H9 (cell line): Measurements from ENCODE around the gene ELF2. TPM values are rescaled to one million over a fixed set of nuclear protein-coding genes. Genes with fewer than 3 reads are reported as not detected.

Experiments used
- DNase-seq: peaks from one replicate; pipeline ENCODE4 v3.0.0-alpha.2; 2017
- H2AFZ ChIP-seq: one replicate; pipeline ENCODE4 v1.6.1; 2013; ENCODE audit warnings: mild to moderate bottlenecking, low read length, control low read depth, moderate library complexity
- H2AK5ac ChIP-seq: 2 replicates; pipeline ENCODE4 v1.6.1; 2013; ENCODE audit warnings: low read length, control low read depth, mixed read lengths; ENCODE audit not compliant: insufficient read length
- H2BK120ac ChIP-seq: one replicate; pipeline ENCODE4 v1.6.1; 2013; ENCODE audit warnings: low read depth, mild to moderate bottlenecking, low read length, control low read depth, inconsistent platforms; ENCODE audit not compliant: poor library complexity, severe bottlenecking
- H2BK12ac ChIP-seq: 2 replicates; pipeline ENCODE4 v1.6.1; 2013; ENCODE audit warnings: low read length, control low read depth, mixed read lengths, low read depth; ENCODE audit not compliant: insufficient read length
- H2BK15ac ChIP-seq: 2 replicates; pipeline ENCODE4 v1.6.1; 2013; ENCODE audit warnings: low read depth, low read length, control low read depth
- H2BK20ac ChIP-seq: one replicate; pipeline ENCODE4 v1.6.1; 2013; ENCODE audit warnings: low read depth, mild to moderate bottlenecking, low read length, control low read depth, inconsistent platforms; ENCODE audit not compliant: poor library complexity, severe bottlenecking
- H2BK5ac ChIP-seq: 2 replicates; pipeline ENCODE4 v1.6.1; 2013; ENCODE audit warnings: low read length, control low read depth, mixed read lengths; ENCODE audit not compliant: insufficient read length
- H3K14ac ChIP-seq: 2 replicates; pipeline ENCODE4 v1.6.1; 2013; ENCODE audit warnings: low read length, control low read depth; ENCODE audit not compliant: insufficient read depth
- H3K18ac ChIP-seq: 2 replicates; pipeline ENCODE4 v1.6.1; 2013; ENCODE audit warnings: low read depth, mild to moderate bottlenecking, mixed read lengths, low read length, control low read depth; ENCODE audit not compliant: insufficient read length
- H3K23ac ChIP-seq: 2 replicates; pipeline ENCODE4 v1.6.1; 2013; ENCODE audit warnings: low read length, control low read depth, mixed read lengths, low read depth; ENCODE audit not compliant: insufficient read length
- H3K23me2 ChIP-seq: 2 replicates; pipeline ENCODE4 v1.6.1; 2013; ENCODE audit warnings: low read depth, mild to moderate bottlenecking, mixed read lengths, low read length, control low read depth; ENCODE audit not compliant: insufficient read length, poor library complexity, severe bottlenecking
- H3K27ac ChIP-seq: 2 replicates; pipeline ENCODE4 v1.5.1; 2013; ENCODE audit warnings: low read length, control low read depth, mixed read lengths, low read depth; ENCODE audit not compliant: insufficient read length
- H3K27me3 ChIP-seq: 2 replicates; pipeline ENCODE4 v1.6.1; 2013; ENCODE audit warnings: low read length, control low read depth, inconsistent platforms; ENCODE audit not compliant: insufficient read depth
- H3K4ac ChIP-seq: 2 replicates; pipeline ENCODE4 v1.6.1; 2013; ENCODE audit warnings: low read depth, mild to moderate bottlenecking, control low read depth, inconsistent platforms, low read length, moderate library complexity
- H3K4me1 ChIP-seq: 2 replicates; pipeline ENCODE4 v1.6.1; 2013; ENCODE audit warnings: low read length, control low read depth, inconsistent platforms; ENCODE audit not compliant: insufficient read depth
- H3K4me2 ChIP-seq: 2 replicates; pipeline ENCODE4 v1.6.1; 2013; ENCODE audit warnings: low read length, control low read depth, mixed read lengths; ENCODE audit not compliant: insufficient read length, insufficient read depth
- H3K56ac ChIP-seq: 2 replicates; pipeline ENCODE4 v1.6.1; 2013; ENCODE audit warnings: low read depth, mild to moderate bottlenecking, mixed read lengths, low read length, control low read depth; ENCODE audit not compliant: insufficient read length
- H3K79me1 ChIP-seq: 2 replicates; pipeline ENCODE4 v1.6.1; 2013; ENCODE audit warnings: low read depth, mild to moderate bottlenecking, moderate library complexity, low read length, control low read depth, inconsistent platforms; ENCODE audit not compliant: insufficient read depth, poor library complexity, severe bottlenecking
- H3K79me2 ChIP-seq: 2 replicates; pipeline ENCODE4 v1.6.1; 2013; ENCODE audit warnings: low read length, control low read depth, inconsistent platforms; ENCODE audit not compliant: insufficient read depth
- H3K9ac ChIP-seq: 2 replicates; pipeline ENCODE4 v1.6.1; 2013; ENCODE audit warnings: low read length, control low read depth, mixed read lengths; ENCODE audit not compliant: insufficient read length; ENCODE audit errors: extremely low read depth
- H3K9me3 ChIP-seq: one replicate; pipeline ENCODE4 v1.6.1; 2013; ENCODE audit warnings: low read depth, low read length, inconsistent platforms; ENCODE audit not compliant: control insufficient read depth
- H3T11ph ChIP-seq: one replicate; pipeline ENCODE4 v1.6.1; 2013; ENCODE audit warnings: mild to moderate bottlenecking, low read length, control low read depth, inconsistent platforms
- H4K20me1 ChIP-seq: one replicate; pipeline ENCODE4 v1.6.1; 2013; ENCODE audit not compliant: control insufficient read depth, insufficient read length, insufficient read depth
- H4K5ac ChIP-seq: 2 replicates; pipeline ENCODE4 v1.6.1; 2013; ENCODE audit warnings: low read depth, mild to moderate bottlenecking, mixed read lengths, low read length, control low read depth; ENCODE audit not compliant: insufficient read length
- H4K8ac ChIP-seq: replicated peaks from 2 replicates; pipeline ENCODE4 v1.6.1; 2013; ENCODE audit warnings: low read length, control low read depth, mixed read lengths, low read depth; ENCODE audit not compliant: insufficient read length
- H4K91ac ChIP-seq: 2 replicates; pipeline ENCODE4 v1.6.1; 2013; ENCODE audit warnings: low read depth, mild to moderate bottlenecking, moderate library complexity, mixed read lengths, low read length, control low read depth; ENCODE audit not compliant: insufficient read length
- H3K27ac Mint-ChIP-seq, 3 experiments: 2 replicates in 2 of 3; 3 replicates in 1 of 3; pipeline ENCODE4 v1.8.0; 2020 to 2021; ENCODE audit warnings: mixed read lengths in 3 of 3, mild to moderate bottlenecking in 1 of 3, moderate library complexity in 1 of 3
- H3K27me3 Mint-ChIP-seq: 2 replicates; pipeline ENCODE4 v1.8.0; 2021; ENCODE audit warnings: low read depth, mild to moderate bottlenecking, moderate library complexity, mixed read lengths
- H3K36me3 Mint-ChIP-seq, 3 experiments: 2 replicates in 2 of 3; 3 replicates in 1 of 3; pipeline ENCODE4 v1.8.0; 2020 to 2021; ENCODE audit warnings: low read depth in 3 of 3, mixed read lengths in 3 of 3; ENCODE audit not compliant: insufficient read depth in 1 of 3
- H3K4me1 Mint-ChIP-seq, 2 experiments: 2 replicates each; pipeline ENCODE4 v1.8.0; 2020; ENCODE audit warnings: mixed read lengths in 2 of 2
- H3K4me3 Mint-ChIP-seq, 2 experiments: 2 replicates in 1 of 2; 3 replicates in 1 of 2; pipeline ENCODE4 v1.8.0; 2020 to 2021; ENCODE audit warnings: mild to moderate bottlenecking in 2 of 2, mixed read lengths in 2 of 2, moderate library complexity in 1 of 2
- H3K9me3 Mint-ChIP-seq, 2 experiments: 2 replicates in 1 of 2; 3 replicates in 1 of 2; pipeline ENCODE4 v1.8.0; 2020; ENCODE audit warnings: mild to moderate bottlenecking in 2 of 2, mixed read lengths in 2 of 2, moderate library complexity in 1 of 2
- WGBS: extraction: QIAGEN DNeasy Blood & Tissue Kit; methylation state at CpG from one replicate; pipeline ENCODE4 v1.1.7; 2013; ENCODE audit warnings: missing lambda C conversion rate, low lambda C conversion rate, mixed read lengths; ENCODE audit not compliant: insufficient read length; ENCODE audit errors: extremely low coverage; 5-methylcytosine and 5-hydroxymethylcytosine counted together
- total RNA-seq: library from RNA; stranded (reverse); gene quantifications from 2 replicates; pipeline ENCODE4 v1.2.1, GENCODE V29; 2021
- TF ChIP-seq, protein P1 (sequence below): fragments of 200-600 bp; sonication (generic); conservative IDR thresholded peaks from 3 replicates; pipeline ENCODE4 v1.8.0; 2021; ENCODE audit warnings: antibody characterized with exemption, mild to moderate bottlenecking

The ELF2 gene
- total RNA-seq, 1 experiment from 2014 or later: 49.6 TPM

DNA sequence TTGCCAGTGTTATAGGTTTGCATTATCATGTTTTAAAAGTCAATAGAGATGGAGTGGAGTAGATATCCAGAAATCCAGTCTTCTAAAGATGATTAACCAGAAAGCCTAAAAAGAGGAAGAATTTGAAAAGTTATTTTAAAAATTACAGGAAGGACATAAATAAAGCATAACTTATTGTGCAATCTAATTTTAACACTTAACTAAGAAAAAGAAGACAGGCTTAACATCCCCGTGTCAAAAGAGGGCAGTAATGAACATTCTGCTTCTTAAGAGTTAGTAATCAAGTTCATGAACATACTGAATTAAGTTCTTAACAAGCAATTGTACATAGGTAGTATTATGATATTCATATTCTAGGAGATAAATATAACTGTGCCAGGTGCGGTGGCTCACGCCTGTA is 39.3 kb downstream of the ELF2 start:
- Histone ChIP-seq H2AK5ac (no peak overlapping the region), H3K27ac (no peak overlapping the region), H4K8ac (no peak overlapping the region), H3K4me2 (no peak overlapping the region), H3K23ac (no peak overlapping the region), H2BK20ac (no peak overlapping the region), H2AFZ (no peak overlapping the region), H2BK15ac (no peak overlapping the region), H3K23me2 (no peaks in the 10 kb centered on the region), H2BK120ac (no peak overlapping the region), H3K4ac (no peak overlapping the region), H2BK5ac (no peak overlapping the region), H4K91ac (no peak overlapping the region), H3K4me1 (peaks cover 6% of the 10 kb centered on the region), H3K18ac (no peak overlapping the region), H2BK12ac (no peak overlapping the region), H3K79me2 (peaks cover 15% of the 10 kb centered on the region; the same call in 1 of the 2 replicates), H4K20me1 (no peaks in the 10 kb centered on the region), H3K56ac (no peak overlapping the region), H3T11ph (no peak overlapping the region), H3K9ac (no peak overlapping the region), H3K27me3 (no peaks in the 10 kb centered on the region), H3K79me1 (peaks cover 6% of the 10 kb centered on the region), H4K5ac (no peak overlapping the region), H3K9me3 (no peaks in the 10 kb centered on the region), H3K14ac (no peak overlapping the region)
- Mint-ChIP-seq H3K27ac (no peak overlapping the region), H3K4me1 (peaks cover 21 to 26% of the 10 kb centered on the region in 2 experiments), H3K4me3 (no peak overlapping the region), H3K36me3 (peaks cover 10 to 43% (median 38%) of the 10 kb centered on the region in 3 experiments; a peak in 6 of 7 replicates), H3K9me3 (no peaks in the 10 kb centered on the region), H3K27me3 (no peaks in the 10 kb centered on the region)
- WGBS: no CpG with 5 or more reads among the region's 3 CpGs
- TF ChIP-seq, protein P1, sequence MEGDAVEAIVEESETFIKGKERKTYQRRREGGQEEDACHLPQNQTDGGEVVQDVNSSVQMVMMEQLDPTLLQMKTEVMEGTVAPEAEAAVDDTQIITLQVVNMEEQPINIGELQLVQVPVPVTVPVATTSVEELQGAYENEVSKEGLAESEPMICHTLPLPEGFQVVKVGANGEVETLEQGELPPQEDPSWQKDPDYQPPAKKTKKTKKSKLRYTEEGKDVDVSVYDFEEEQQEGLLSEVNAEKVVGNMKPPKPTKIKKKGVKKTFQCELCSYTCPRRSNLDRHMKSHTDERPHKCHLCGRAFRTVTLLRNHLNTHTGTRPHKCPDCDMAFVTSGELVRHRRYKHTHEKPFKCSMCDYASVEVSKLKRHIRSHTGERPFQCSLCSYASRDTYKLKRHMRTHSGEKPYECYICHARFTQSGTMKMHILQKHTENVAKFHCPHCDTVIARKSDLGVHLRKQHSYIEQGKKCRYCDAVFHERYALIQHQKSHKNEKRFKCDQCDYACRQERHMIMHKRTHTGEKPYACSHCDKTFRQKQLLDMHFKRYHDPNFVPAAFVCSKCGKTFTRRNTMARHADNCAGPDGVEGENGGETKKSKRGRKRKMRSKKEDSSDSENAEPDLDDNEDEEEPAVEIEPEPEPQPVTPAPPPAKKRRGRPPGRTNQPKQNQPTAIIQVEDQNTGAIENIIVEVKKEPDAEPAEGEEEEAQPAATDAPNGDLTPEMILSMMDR: no peak
- DNase-seq: no peak
